HEK293 (cell line): ENCODE measurements around the gene EBF3.

Experiments used
- CTCF ChIA-PET: fragments of 350-600 bp; formaldehyde crosslinking; extraction: SDS; loops from one replicate; lab custom pipeline; 2021; ENCODE audit warnings: antibody characterized with exemption; lab: Yijun Ruan, JAX
- POLR2A ChIA-PET: fragments of 300-600 bp; formaldehyde crosslinking; extraction: SDS; loops from one replicate; lab custom pipeline; 2020; ENCODE audit warnings: antibody characterized with exemption, inconsistent platforms; lab: Yijun Ruan, JAX
- H3K27ac ChIP-seq: fragments of 200-500 bp; sonication (Bioruptor generic); 2 replicates; pipeline ENCODE4 v1.5.1; 2014; ENCODE audit warnings: low read depth, low read length, control low read depth, inconsistent platforms; ENCODE audit errors: extremely low read depth
- H3K36me3 ChIP-seq, 2 experiments: fragments of 200-500 bp in 1 of 2; sonication (Bioruptor generic) in 1 of 2; 1 replicate in 1 of 2; 2 replicates in 1 of 2; pipeline ENCODE4 v1.5.1; 2014 to 2017; ENCODE audit warnings: inconsistent platforms in 2 of 2, low read length in 2 of 2; ENCODE audit not compliant: control insufficient read depth in 2 of 2, insufficient read depth in 1 of 2
- H3K4me1 ChIP-seq: fragments of 200-500 bp; sonication (Bioruptor generic); 2 replicates; pipeline ENCODE4 v1.5.1; 2014; ENCODE audit warnings: mild to moderate bottlenecking, low read length, inconsistent platforms; ENCODE audit not compliant: control insufficient read depth, insufficient read depth
- H3K4me3 ChIP-seq: 2 replicates; pipeline ENCODE4 v1.5.1; 2011; ENCODE audit warnings: low read depth, mild to moderate bottlenecking, control low read depth, low read length, moderate library complexity
- H3K9me3 ChIP-seq: fragments of 200-500 bp; sonication (Bioruptor generic); 2 replicates; pipeline ENCODE4 v1.5.1; 2014; ENCODE audit warnings: low read depth, low read length, inconsistent platforms; ENCODE audit not compliant: control insufficient read depth, insufficient read depth
- CTCF ChIP-seq: fragments of 450-650 bp; formaldehyde crosslinking; IDR thresholded peaks from 2 replicates; pipeline ENCODE4 v1.5.1; 2016; ENCODE audit warnings: missing biosample characterization, missing genetic modification characterization
- HOXC10 ChIP-seq: sonication (generic); formaldehyde crosslinking; IDR thresholded peaks from 2 replicates; pipeline ENCODE4 v1.8.1; 2023; ENCODE audit warnings: mild to moderate bottlenecking, missing genetic modification reagents
- PATZ1 ChIP-seq: fragments of 450-650 bp; formaldehyde crosslinking; IDR thresholded peaks from 2 replicates; pipeline ENCODE4 v1.5.1; 2016; ENCODE audit warnings: missing biosample characterization, missing genetic modification characterization
- SETDB1 ChIP-seq: IDR thresholded peaks from one replicate; pipeline ENCODE4 v1.6.1; 2017; ENCODE audit warnings: mild to moderate bottlenecking, low read length, moderate library complexity, mixed read lengths; ENCODE audit not compliant: insufficient read length
- YY2 ChIP-seq: fragments of 450-650 bp; formaldehyde crosslinking; IDR thresholded peaks from 2 replicates; pipeline ENCODE4 v1.5.1; 2016; ENCODE audit warnings: missing biosample characterization, missing genetic modification characterization
- ZNF121 ChIP-seq: fragments of 450-650 bp; formaldehyde crosslinking; IDR thresholded peaks from 2 replicates; pipeline ENCODE4 v1.5.1; 2016; ENCODE audit warnings: missing biosample characterization, missing genetic modification characterization
- ZNF132 ChIP-seq: fragments of 450-650 bp; formaldehyde crosslinking; IDR thresholded peaks from 2 replicates; pipeline ENCODE4 v1.5.1; 2017; ENCODE audit warnings: missing biosample characterization, missing genetic modification characterization, borderline replicate concordance
- ZNF2 ChIP-seq: fragments of 450-650 bp; formaldehyde crosslinking; IDR thresholded peaks from 2 replicates; pipeline ENCODE4 v1.5.1; 2016; ENCODE audit warnings: missing biosample characterization, missing genetic modification characterization
- ZNF214 ChIP-seq: fragments of 450-650 bp; formaldehyde crosslinking; IDR thresholded peaks from 2 replicates; pipeline ENCODE4 v1.5.1; 2017; ENCODE audit warnings: missing biosample characterization, mild to moderate bottlenecking, missing genetic modification characterization, borderline replicate concordance
- ZNF248 ChIP-seq: fragments of 450-650 bp; formaldehyde crosslinking; IDR thresholded peaks from 2 replicates; pipeline ENCODE4 v1.5.1; 2017; ENCODE audit warnings: missing biosample characterization, missing genetic modification characterization
- ZNF274 ChIP-seq, 2 experiments: fragments of 200-500 bp in 1 of 2; fragments of 450-650 bp in 1 of 2; sonication (Bioruptor generic) in 1 of 2; formaldehyde crosslinking in 1 of 2; IDR thresholded peaks; 2 replicates each; pipeline versions ENCODE4 v1.5.1 to v1.6.1; 2014 to 2016; ENCODE audit warnings: borderline replicate concordance in 1 of 2, inconsistent platforms in 1 of 2, low read length in 1 of 2, missing biosample characterization in 1 of 2, missing genetic modification characterization in 1 of 2
- ZNF354C ChIP-seq: fragments of 450-650 bp; formaldehyde crosslinking; IDR thresholded peaks from 2 replicates; pipeline ENCODE4 v1.5.1; 2016; ENCODE audit warnings: missing biosample characterization, missing genetic modification characterization, low read depth, borderline replicate concordance
- ZNF423 ChIP-seq: fragments of 450-650 bp; formaldehyde crosslinking; IDR thresholded peaks from 2 replicates; pipeline ENCODE4 v1.5.1; 2016; ENCODE audit warnings: missing biosample characterization, missing genetic modification characterization
- ZNF473 ChIP-seq: fragments of 450-650 bp; formaldehyde crosslinking; IDR thresholded peaks from 2 replicates; pipeline ENCODE4 v1.5.1; 2017; ENCODE audit warnings: missing biosample characterization, missing genetic modification characterization
- ZNF510 ChIP-seq: fragments of 450-650 bp; formaldehyde crosslinking; IDR thresholded peaks from 2 replicates; pipeline ENCODE4 v1.5.1; 2018; ENCODE audit warnings: mild to moderate bottlenecking, missing genetic modification characterization, missing biosample characterization; ENCODE audit not compliant: insufficient replicate concordance
- ZNF791 ChIP-seq: fragments of 450-650 bp; formaldehyde crosslinking; IDR thresholded peaks from 2 replicates; pipeline ENCODE4 v1.5.1; 2016; ENCODE audit warnings: missing biosample characterization, missing genetic modification characterization
- TF ChIP-seq, protein P1 (sequence below): fragments of 450-650 bp; formaldehyde crosslinking; IDR thresholded peaks from 2 replicates; pipeline ENCODE4 v1.5.1; 2017; ENCODE audit warnings: missing biosample characterization, missing genetic modification characterization
- TF ChIP-seq, protein P2 (sequence below): fragments of 450-650 bp; formaldehyde crosslinking; IDR thresholded peaks from 2 replicates; pipeline ENCODE4 v1.5.1; 2016; ENCODE audit warnings: missing biosample characterization, missing genetic modification characterization, borderline replicate concordance
- TF ChIP-seq, protein P3 (sequence below): fragments of 450-650 bp; formaldehyde crosslinking; IDR thresholded peaks from 2 replicates; pipeline ENCODE4 v1.5.1; 2016; ENCODE audit warnings: missing biosample characterization, missing genetic modification characterization, low read depth

Gene EBF3

GRCh38 chr10:129954492-129955315 lies 9.4 kb downstream of the EBF3 start (continued):
- TF ChIP-seq PATZ1 (tag by site-specific recombination) (no peak), ZNF473 (tag by site-specific recombination) (no peak), HOXC10 (no peak), YY2 (tag by site-specific recombination) (no peak)

DNA sequence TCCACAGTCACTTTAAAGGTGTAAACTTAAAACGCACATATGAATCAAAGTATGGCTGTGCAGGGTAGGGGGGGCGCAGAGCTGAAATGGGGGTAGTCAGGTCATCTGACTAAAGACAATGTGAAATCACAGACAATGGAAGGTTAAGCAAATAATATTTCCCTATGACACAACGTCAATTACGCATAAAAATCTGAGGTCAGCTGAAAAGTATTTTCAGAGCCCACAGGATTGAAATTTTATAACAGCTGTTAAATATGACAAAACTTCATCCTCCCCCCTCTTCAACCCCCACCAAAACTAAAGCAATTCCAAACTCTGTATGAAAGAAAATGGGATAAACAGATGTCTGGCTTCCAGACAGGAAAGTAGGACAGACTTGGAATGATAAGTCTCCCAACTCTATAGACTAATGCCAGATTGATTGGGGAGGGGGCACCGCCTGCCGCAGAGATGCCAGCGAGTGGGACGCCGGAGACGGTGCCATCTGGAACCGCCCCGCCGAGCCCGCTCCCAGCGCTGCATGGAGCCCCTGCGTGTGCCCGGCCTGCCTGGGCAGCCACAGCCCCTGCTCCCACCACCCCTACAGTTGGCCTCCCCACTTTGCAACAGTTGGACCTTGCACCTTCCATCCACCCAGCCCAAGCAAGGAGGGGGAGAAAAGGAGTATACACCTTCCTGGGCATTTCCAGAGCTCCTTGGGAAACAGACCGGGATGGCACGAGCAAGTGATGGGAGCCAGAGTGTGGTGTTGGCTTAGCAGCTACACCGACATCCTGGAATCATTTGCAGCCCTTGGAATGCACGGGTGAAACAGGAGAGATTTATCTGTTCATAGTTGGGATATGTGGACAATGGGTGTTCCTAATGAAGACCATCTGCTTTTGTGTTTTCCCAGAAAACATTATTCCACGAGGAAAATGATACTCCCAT lies 10.7 kb downstream of the EBF3 start:
- no peaks in the 10 kb centered on the region for H3K9me3 ChIP-seq
- POLR2A ChIA-PET: no interaction called here
- CTCF ChIA-PET: no interaction called here
- no peak overlapping the region for H3K27ac ChIP-seq
- H3K4me3 ChIP-seq: no peak overlapping the region
- peaks cover 23% of the 10 kb centered on the region for H3K4me1 ChIP-seq
- H3K36me3 ChIP-seq: peaks cover 0 to 29% of the 10 kb centered on the region in 2 experiments; a peak in 2 of 3 replicates
- TF ChIP-seq, protein P1, sequence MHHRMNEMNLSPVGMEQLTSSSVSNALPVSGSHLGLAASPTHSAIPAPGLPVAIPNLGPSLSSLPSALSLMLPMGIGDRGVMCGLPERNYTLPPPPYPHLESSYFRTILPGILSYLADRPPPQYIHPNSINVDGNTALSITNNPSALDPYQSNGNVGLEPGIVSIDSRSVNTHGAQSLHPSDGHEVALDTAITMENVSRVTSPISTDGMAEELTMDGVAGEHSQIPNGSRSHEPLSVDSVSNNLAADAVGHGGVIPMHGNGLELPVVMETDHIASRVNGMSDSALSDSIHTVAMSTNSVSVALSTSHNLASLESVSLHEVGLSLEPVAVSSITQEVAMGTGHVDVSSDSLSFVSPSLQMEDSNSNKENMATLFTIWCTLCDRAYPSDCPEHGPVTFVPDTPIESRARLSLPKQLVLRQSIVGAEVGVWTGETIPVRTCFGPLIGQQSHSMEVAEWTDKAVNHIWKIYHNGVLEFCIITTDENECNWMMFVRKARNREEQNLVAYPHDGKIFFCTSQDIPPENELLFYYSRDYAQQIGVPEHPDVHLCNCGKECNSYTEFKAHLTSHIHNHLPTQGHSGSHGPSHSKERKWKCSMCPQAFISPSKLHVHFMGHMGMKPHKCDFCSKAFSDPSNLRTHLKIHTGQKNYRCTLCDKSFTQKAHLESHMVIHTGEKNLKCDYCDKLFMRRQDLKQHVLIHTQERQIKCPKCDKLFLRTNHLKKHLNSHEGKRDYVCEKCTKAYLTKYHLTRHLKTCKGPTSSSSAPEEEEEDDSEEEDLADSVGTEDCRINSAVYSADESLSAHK: no peak
- TF ChIP-seq ZNF354C (no peak), ZNF423 (tag by site-specific recombination) (no peak), YY2 (tag by site-specific recombination) (no peak), ZNF248 (no peak), ZNF132 (tag by site-specific recombination) (no peak), ZNF274 (IDR thresholded peaks at IDR 0.05; ENCODE audit: low read length) (no peak), ZNF274 (tag by site-specific recombination; IDR thresholded peaks at IDR 0.05; ENCODE audit: borderline replicate concordance) (no peak), ZNF214 (no peak), SETDB1 (no peak), CTCF (tag by site-specific recombination) (no peak), ZNF791 (no peak), ZNF510 (tag by site-specific recombination) (no peak), ZNF2 (no peak), ZNF121 (no peak)
- TF ChIP-seq, protein P2, sequence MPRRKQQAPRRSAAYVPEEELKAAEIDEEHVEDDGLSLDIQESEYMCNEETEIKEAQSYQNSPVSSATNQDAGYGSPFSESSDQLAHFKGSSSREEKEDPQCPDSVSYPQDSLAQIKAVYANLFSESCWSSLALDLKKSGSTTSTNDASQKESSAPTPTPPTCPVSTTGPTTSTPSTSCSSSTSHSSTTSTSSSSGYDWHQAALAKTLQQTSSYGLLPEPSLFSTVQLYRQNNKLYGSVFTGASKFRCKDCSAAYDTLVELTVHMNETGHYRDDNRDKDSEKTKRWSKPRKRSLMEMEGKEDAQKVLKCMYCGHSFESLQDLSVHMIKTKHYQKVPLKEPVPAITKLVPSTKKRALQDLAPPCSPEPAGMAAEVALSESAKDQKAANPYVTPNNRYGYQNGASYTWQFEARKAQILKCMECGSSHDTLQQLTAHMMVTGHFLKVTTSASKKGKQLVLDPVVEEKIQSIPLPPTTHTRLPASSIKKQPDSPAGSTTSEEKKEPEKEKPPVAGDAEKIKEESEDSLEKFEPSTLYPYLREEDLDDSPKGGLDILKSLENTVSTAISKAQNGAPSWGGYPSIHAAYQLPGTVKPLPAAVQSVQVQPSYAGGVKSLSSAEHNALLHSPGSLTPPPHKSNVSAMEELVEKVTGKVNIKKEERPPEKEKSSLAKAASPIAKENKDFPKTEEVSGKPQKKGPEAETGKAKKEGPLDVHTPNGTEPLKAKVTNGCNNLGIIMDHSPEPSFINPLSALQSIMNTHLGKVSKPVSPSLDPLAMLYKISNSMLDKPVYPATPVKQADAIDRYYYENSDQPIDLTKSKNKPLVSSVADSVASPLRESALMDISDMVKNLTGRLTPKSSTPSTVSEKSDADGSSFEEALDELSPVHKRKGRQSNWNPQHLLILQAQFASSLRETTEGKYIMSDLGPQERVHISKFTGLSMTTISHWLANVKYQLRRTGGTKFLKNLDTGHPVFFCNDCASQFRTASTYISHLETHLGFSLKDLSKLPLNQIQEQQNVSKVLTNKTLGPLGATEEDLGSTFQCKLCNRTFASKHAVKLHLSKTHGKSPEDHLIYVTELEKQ (tag by site-specific recombination): no peak
- TF ChIP-seq, protein P3, sequence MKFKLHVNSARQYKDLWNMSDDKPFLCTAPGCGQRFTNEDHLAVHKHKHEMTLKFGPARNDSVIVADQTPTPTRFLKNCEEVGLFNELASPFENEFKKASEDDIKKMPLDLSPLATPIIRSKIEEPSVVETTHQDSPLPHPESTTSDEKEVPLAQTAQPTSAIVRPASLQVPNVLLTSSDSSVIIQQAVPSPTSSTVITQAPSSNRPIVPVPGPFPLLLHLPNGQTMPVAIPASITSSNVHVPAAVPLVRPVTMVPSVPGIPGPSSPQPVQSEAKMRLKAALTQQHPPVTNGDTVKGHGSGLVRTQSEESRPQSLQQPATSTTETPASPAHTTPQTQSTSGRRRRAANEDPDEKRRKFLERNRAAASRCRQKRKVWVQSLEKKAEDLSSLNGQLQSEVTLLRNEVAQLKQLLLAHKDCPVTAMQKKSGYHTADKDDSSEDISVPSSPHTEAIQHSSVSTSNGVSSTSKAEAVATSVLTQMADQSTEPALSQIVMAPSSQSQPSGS (tag by site-specific recombination): no peak
